Neural crest cell (in vitro differentiated cells): Measurements from ENCODE around the gene ZBTB20. TPM values are rescaled to one million over a fixed set of nuclear protein-coding genes. Genes with fewer than 3 reads are reported as not detected.

Experiments used
- DNase-seq: peaks from one replicate; pipeline ENCODE4 v3.0.0; 2021; ENCODE audit warnings: low read depth, mixed read lengths, low spot score
- H3K27ac Mint-ChIP-seq: one replicate; pipeline ENCODE4 v1.8.0; 2021; ENCODE audit warnings: mild to moderate bottlenecking, mixed read lengths; ENCODE audit not compliant: unreplicated experiment
- H3K27me3 Mint-ChIP-seq: 2 replicates; pipeline ENCODE4 v1.8.0; 2021; ENCODE audit warnings: low read depth, mild to moderate bottlenecking, mixed read lengths
- H3K36me3 Mint-ChIP-seq: 2 replicates; pipeline ENCODE4 v1.8.0; 2021; ENCODE audit warnings: low read depth, mild to moderate bottlenecking, mixed read lengths
- H3K4me1 Mint-ChIP-seq: 2 replicates; pipeline ENCODE4 v1.8.0; 2021; ENCODE audit warnings: mixed read lengths
- H3K4me3 Mint-ChIP-seq: one replicate; pipeline ENCODE4 v1.8.0; 2021; ENCODE audit warnings: mild to moderate bottlenecking, mixed read lengths
- H3K9me3 Mint-ChIP-seq: 2 replicates; pipeline ENCODE4 v1.8.0; 2021; ENCODE audit warnings: mixed read lengths
- total RNA-seq: library from RNA; stranded (reverse); gene quantifications from 2 replicates; pipeline ENCODE4 v1.2.1, GENCODE V29; 2021
- TF ChIP-seq, protein P1 (sequence below): fragments of 200-600 bp; sonication (generic); conservative IDR thresholded peaks from 2 replicates; pipeline ENCODE4 v1.5.0; 2021; ENCODE audit warnings: antibody characterized with exemption, mild to moderate bottlenecking

ZBTB20 gene
- total RNA-seq, 1 donor from 2014 or later: 12.4 TPM

- Mint-ChIP-seq H3K4me3 (no peak overlapping the region), H3K9me3 (no peaks in the 10 kb centered on the region), H3K27me3 (no peaks in the 10 kb centered on the region), H3K27ac (no peak overlapping the region), H3K36me3 (no peaks in the 10 kb centered on the region), H3K4me1 (no peaks in the 10 kb centered on the region)
- DNase-seq: no peak
- TF ChIP-seq, protein P1, sequence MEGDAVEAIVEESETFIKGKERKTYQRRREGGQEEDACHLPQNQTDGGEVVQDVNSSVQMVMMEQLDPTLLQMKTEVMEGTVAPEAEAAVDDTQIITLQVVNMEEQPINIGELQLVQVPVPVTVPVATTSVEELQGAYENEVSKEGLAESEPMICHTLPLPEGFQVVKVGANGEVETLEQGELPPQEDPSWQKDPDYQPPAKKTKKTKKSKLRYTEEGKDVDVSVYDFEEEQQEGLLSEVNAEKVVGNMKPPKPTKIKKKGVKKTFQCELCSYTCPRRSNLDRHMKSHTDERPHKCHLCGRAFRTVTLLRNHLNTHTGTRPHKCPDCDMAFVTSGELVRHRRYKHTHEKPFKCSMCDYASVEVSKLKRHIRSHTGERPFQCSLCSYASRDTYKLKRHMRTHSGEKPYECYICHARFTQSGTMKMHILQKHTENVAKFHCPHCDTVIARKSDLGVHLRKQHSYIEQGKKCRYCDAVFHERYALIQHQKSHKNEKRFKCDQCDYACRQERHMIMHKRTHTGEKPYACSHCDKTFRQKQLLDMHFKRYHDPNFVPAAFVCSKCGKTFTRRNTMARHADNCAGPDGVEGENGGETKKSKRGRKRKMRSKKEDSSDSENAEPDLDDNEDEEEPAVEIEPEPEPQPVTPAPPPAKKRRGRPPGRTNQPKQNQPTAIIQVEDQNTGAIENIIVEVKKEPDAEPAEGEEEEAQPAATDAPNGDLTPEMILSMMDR: no peak
Observed at GRCh38 chr3:114939920-114940319, 207.2 kb downstream of the ZBTB20 start.

GRCh38 chr3:114933407-114933806 is 213.7 kb downstream of the ZBTB20 start:
- H3K4me3 Mint-ChIP-seq: no peak overlapping the region
- no peak for DNase-seq
- H3K9me3 Mint-ChIP-seq: peaks cover 2% of the 10 kb centered on the region
- H3K27me3 Mint-ChIP-seq: no peaks in the 10 kb centered on the region
- H3K36me3 Mint-ChIP-seq: no peaks in the 10 kb centered on the region
- TF ChIP-seq, protein P1: no peak
- H3K4me1 Mint-ChIP-seq: no peaks in the 10 kb centered on the region
- H3K27ac Mint-ChIP-seq: no peak overlapping the region

DNA sequence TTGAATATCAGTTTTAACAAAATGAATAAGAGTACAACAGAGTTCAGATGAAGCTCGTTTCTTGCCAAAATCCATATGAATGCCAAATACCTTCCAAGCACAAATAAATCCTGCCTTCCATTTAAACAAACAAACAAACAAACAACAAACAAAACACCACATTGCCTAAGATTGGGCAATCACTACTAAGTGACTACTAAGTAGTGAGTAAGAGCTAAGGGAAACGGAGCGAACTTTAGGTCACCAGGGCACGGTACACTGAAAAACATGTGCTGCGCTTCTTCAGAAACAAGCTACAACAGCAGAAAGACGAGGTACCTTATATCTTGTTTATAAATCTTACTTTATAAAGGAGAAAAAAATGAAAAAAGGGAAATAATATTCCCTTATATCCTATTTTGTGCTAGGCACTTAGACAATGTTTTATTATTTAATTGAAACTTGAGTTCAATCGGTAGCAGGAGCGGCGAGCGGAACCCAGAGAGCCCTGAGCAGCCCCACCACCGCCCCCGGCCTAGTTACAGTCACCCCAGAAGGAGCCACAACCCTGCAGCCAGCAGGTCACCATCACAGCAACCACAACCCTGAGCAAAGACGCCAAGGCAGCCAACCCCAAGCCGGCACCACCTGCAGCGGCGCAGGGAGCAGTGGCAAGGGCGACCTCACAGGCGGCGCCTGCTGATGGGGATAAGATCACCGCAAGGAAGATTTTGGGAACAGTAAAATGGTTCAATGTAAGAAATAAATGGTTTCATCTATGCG is 216.9 kb downstream of the ZBTB20 start:
- no peak for DNase-seq

DNA sequence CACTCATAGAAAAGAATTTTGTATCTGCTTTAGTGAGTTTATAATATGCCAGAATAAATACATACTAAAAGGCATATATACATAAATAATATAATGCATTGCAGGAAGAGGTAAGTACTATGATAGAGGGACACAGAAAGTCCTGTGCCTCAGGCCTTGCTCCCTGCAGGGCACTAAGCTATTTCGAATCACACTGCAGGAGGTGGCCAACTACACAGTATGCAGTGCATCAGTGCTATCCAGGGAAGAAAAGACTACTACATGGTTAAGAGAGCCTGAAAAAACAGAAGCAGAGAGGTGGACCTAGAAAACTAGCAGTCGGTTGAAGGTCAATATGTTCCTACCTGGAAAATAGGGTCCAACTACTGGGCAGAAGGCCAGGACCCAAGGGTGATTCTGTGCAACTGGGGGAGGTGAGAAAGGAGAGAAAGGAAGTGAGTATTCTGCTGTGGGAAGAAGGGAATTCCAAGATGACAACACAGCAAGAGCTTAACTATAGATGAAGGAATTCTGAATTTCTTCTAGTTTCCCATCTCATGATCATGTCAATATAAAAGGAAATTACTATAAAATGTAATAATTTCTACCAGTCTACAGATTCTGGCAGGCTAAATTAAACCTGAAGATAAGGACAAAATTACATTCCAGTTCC is 218.0 kb downstream of the ZBTB20 start:
- H3K27me3 Mint-ChIP-seq: no peaks in the 10 kb centered on the region
- no peak overlapping the region for H3K27ac Mint-ChIP-seq
- peaks cover 2% of the 10 kb centered on the region for H3K9me3 Mint-ChIP-seq
- no peaks in the 10 kb centered on the region for H3K4me1 Mint-ChIP-seq
- DNase-seq: no peak
- TF ChIP-seq, protein P1: no peak
- H3K36me3 Mint-ChIP-seq: peaks cover 4% of the 10 kb centered on the region
- H3K4me3 Mint-ChIP-seq: no peak overlapping the region

More for the DNA sequence above, 216.9 kb downstream of the ZBTB20 start:
- TF ChIP-seq, protein P1: no peak
- H3K36me3 Mint-ChIP-seq: peaks cover 2% of the 10 kb centered on the region
- peaks cover 2% of the 10 kb centered on the region for H3K9me3 Mint-ChIP-seq
- H3K27ac Mint-ChIP-seq: no peak overlapping the region
- no peak overlapping the region for H3K4me3 Mint-ChIP-seq
- no peaks in the 10 kb centered on the region for H3K4me1 Mint-ChIP-seq
- no peaks in the 10 kb centered on the region for H3K27me3 Mint-ChIP-seq

GRCh38 chr3:114904633-114905032 is 242.5 kb downstream of the ZBTB20 start:
- Mint-ChIP-seq H3K9me3 (peaks cover 8% of the 10 kb centered on the region), H3K36me3 (peaks cover 6% of the 10 kb centered on the region), H3K4me3 (no peak overlapping the region), H3K4me1 (peaks cover 29% of the 10 kb centered on the region), H3K27ac (no peak overlapping the region), H3K27me3 (no peaks in the 10 kb centered on the region)
- no peak for DNase-seq
- TF ChIP-seq, protein P1: no peak
